Measurements from ENCODE around the gene DAO.

Gene DAO

DNA sequence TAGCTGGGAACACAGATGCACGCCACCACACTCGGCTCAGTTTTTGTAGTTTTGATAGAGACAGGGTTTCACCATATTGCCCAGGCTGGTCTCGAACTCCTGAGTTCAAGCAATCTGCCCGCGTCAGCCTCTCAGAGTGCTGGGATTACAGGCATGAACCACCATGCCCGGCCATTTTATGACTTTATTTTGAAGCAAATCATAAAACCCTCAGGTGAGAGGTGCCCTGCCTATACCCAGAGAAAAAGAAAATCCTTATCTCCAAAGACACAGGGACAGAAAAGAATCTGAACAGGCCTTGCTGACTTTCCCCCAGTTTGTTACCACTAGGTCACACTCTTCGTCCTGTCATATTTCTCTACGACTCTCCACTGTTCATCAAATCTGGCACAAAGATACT lies 48.8 kb downstream of the DAO start:
- no peak for DNase-seq

DNA sequence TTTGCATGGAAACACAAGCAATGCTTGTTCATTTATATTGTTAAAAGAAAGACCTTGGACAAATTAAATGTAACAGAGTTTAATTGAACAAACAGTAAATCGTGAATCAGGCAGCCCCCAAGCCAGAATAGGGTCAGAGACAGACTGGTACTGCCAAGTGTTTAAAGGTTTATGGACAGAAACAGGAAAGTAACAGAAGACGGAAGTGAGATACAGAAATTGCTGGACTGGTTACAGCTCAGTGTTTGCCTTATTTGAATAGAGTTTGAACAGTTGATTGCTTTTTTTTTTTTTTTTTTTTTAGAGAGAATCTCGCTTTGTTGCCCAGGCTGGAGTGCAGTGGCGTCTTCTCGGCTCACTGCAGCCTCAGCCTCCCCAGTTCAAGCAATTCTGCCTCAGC lies 50.3 kb downstream of the DAO start:
- DNase-seq: no peak

DNA sequence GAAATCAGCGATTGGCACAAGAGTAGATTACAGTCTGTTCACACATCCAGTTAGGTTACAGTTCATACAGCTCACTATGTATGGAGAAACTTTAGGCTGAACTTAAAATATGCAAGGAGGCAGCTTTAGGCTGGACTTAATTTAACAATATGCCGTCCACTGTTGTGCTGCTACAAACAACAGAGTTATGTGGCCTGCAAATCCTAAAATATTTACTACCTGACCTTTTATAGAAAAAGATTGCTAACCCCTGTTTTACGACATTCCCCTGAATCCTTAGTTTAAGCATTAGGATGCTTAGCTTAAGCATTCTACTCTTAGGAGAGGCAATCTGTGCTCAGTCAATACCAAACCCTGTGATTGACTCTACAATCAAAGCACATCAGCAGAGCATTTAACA lies 50.9 kb downstream of the DAO start:
- DNase-seq: no peak

DNA sequence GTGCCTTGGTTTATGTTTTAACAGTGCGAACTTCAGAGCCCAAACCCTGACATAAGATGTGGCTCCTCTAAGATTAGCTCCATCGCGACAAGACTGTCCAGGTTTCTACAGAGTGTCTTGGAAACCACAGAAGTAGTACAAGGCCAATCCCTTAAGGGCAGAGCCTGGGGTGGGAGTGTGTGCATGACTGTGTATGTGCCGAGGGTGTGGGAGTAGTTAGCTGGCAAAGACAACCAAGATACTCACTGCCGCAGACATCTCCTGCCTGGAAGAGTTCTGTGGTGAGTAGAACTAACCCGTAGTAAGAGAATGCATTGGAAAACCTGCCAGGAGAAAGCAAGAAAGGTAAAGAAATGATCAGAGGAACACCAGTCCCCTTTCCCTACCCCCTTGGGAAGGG lies 54.1 kb downstream of the DAO start:
- DNase-seq: no peak

DNA sequence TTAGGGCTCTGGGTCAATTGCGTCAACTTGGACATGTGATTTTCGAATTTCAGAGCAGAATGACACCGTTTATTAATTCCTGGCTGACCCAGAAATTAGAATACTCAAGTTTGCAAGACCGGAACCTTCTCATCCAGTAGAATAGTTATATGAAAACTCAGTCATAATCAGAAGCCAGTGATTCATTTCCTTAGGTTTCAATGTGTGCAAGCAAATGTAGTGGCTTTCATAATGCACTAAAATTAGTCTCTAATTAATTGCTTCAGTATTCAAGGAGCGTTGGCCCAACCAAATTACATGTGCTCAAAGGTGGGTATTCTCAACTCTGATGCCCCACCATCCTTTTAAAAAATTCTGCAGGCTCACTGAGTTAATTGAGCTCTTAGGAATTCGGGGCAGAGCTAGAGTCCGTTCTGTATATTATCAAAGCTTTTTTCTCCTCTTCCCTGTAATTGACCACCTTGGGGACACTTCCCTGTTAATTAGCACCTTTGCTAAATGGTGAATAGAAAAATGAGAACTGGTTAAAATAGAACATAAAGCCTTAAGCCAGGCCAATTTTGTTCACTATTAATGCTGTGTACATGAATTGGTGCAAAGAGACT lies 55.4 kb downstream of the DAO start:
- DNase-seq: no peak

DNA sequence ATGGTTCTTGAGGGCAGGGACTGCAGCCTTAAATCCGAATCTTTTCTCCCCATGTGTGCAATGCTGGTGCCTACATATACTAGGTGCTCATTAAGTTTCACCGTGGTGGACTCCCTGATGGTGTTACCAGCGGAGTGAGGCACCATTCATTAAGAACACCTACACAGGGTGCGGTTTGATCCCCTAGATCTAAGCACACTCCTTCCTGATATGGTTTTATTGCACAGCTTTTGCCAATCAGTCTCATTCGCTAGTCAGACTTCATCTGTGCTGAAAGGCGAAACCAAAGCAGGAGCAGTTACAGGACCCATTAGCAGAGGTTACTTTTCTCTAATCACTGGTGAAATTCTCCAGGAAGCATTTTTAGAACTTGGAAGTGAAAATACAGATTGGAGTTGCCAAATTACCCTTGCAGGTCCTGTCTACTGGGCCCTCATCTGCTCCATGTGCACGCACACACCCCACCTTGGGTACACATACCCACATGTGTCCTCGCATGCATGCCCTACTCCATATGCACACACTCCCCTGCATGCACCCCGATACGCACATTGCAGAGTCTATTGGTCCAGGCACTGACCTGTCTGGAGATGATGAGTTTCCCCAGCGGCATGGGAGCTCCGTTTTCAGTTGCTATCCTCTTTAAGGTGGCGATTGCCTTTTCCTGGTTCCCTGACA lies 58.5 kb downstream of the DAO start:
- no peak for DNase-seq

DNA sequence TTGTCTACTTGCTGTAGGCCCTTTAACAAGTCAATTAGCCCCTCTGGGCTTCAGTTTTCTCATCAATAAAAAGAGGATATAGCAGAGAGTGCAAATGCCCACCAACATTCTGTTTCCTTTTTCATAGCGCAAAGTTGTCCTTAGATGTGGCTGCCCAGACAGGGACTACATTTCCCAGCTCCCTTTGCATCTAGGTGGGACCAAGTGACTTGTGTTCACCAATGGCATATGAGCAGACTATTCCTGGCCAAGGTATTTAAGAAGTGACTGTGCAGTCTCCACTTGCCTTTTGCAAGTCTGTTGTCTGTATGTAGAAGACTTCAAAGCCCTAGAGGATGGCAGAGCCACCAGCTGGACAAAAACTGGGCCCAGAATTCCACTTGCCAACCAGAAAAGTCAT lies 59.7 kb downstream of the DAO start:
- DNase-seq: no peak

DNA sequence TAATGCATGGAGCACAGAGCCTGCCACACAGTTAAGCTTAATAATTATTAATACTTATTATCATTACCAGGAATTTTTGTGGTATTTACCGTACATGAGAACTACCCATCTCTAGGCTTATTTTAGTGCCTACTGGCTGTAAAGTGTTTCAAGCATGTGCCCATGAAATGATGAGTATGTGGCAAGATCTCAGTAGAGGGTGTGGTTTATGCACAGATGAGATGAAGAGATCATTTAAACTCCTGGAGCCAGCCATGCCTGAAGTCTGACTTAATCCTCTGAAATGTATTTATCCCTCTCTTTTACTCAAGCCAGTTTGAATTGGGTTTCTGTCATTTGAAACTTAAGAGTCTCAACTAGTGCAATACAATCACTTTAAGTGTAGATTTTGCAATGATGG lies 60.2 kb downstream of the DAO start:
- DNase-seq: no peak

DNA sequence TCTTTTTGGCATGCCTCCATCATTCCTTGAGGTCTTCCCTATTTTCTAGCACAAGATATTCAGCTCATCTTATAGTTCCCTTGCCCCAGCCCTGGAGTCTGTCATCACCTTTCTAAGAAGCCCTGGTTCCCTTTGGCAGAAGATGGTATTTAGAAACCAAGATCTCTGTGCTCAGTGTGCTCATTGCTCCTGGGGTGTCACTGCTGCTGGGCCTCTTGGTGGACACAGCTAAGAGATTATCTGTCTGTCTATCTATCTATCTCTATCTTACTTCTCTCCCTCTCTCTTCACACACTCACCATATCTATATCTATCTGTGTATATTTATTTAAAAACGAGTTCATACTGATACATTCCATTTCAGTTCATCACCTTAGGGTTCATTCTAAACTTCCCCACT lies 67.2 kb downstream of the DAO start:
- no peak for DNase-seq

DNA sequence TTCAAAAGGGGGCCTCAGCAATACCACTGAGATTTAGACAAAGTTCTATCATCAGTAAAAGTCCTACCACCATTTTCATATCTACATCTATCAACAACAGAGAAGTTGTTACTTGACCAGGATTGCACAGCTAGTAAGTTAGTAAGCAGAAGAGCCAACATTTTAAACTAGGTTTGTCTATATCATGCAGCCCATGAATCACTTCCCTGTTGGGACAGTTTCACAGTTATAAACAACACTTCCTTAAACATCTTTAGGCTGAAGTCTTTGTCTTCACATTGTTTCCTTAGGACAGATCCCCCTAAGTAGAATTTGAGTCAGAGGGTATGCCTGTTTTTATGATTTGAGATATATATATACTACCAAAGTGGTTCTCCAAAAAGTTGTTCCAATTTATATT lies 68.5 kb downstream of the DAO start:
- DNase-seq: no peak

DNA sequence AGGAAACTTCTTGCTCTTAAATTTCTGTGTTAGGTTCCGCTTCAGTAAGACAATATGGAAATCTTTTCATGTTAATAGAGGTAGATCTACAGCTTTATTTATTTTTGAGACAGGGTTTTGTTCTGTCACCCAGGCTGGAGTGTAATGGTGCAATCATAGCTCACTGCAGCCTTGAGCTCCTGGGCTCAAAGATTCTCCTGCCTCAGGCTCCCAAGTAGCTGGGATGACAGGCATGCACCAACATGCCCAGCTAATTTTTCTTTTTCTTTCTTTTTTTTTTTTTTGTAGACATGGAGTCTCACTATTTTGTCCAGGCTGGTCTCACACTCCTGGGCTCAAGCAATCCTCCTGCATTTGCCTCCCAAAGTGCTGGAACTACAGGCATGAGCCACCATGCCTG lies 70.1 kb downstream of the DAO start:
- DNase-seq: no peak
